ENCODE measurements around the gene BACH2. TPM values are rescaled to one million over a fixed set of nuclear protein-coding genes. Genes with fewer than 3 reads are reported as not detected.

The BACH2 gene
- total and polyA plus RNA-seq, 9 of the 15 experiments (the other 6 are each of a cell fraction or from before 2014, with no cell fraction given), result 0.06 to 3.1 (median 0.59) TPM

GRCh38 chr6:90090866-90091265 is 205.8 kb downstream of the BACH2 start (continued):
- TF ChIP-seq EP300 (IDR thresholded peaks at IDR 0.05; ENCODE audit: low read length), result no peak
- TF ChIP-seq, protein P1, sequence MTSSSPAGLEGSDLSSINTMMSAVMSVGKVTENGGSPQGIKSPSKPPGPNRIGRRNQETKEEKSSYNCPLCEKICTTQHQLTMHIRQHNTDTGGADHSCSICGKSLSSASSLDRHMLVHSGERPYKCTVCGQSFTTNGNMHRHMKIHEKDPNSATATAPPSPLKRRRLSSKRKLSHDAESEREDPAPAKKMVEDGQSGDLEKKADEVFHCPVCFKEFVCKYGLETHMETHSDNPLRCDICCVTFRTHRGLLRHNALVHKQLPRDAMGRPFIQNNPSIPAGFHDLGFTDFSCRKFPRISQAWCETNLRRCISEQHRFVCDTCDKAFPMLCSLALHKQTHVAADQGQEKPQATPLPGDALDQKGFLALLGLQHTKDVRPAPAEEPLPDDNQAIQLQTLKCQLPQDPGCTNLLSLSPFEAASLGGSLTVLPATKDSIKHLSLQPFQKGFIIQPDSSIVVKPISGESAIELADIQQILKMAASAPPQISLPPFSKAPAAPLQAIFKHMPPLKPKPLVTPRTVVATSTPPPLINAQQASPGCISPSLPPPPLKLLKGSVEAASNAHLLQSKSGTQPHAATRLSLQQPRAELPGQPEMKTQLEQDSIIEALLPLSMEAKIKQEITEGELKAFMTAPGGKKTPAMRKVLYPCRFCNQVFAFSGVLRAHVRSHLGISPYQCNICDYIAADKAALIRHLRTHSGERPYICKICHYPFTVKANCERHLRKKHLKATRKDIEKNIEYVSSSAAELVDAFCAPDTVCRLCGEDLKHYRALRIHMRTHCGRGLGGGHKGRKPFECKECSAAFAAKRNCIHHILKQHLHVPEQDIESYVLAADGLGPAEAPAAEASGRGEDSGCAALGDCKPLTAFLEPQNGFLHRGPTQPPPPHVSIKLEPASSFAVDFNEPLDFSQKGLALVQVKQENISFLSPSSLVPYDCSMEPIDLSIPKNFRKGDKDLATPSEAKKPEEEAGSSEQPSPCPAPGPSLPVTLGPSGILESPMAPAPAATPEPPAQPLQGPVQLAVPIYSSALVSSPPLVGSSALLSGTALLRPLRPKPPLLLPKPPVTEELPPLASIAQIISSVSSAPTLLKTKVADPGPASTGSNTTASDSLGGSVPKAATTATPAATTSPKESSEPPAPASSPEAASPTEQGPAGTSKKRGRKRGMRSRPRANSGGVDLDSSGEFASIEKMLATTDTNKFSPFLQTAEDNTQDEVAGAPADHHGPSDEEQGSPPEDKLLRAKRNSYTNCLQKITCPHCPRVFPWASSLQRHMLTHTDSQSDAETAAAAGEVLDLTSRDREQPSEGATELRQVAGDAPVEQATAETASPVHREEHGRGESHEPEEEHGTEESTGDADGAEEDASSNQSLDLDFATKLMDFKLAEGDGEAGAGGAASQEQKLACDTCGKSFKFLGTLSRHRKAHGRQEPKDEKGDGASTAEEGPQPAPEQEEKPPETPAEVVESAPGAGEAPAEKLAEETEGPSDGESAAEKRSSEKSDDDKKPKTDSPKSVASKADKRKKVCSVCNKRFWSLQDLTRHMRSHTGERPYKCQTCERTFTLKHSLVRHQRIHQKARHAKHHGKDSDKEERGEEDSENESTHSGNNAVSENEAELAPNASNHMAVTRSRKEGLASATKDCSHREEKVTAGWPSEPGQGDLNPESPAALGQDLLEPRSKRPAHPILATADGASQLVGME (CRISPR knock-in tag; IDR thresholded peaks at IDR 0.05), result no peak
- no peak for TF ChIP-seq ZNF695 (CRISPR knock-in tag; IDR thresholded peaks at IDR 0.05)
- no peak for TF ChIP-seq CEBPG (CRISPR knock-in tag; IDR thresholded peaks at IDR 0.05)
- TF ChIP-seq CEBPG (tag; conservative IDR thresholded peaks at IDR 0.05 in 1 of 2, IDR thresholded peaks at IDR 0.05 in 1 of 2), result no peak
- no peak for TF ChIP-seq ZKSCAN3 (CRISPR knock-in tag; IDR thresholded peaks at IDR 0.05)
- no peak for TF ChIP-seq NR1H2 (CRISPR knock-in tag; IDR thresholded peaks at IDR 0.05)

Data from K562 (cell line).